ENCODE measurements around the gene COX5B. TPM values are rescaled to one million over a fixed set of nuclear protein-coding genes. Genes with fewer than 3 reads are reported as not detected.
"Not testable (repeated sequence)": the region's sequence is repeated elsewhere in the genome, so short reads cannot be mapped to it uniquely, and the experiment has no call there.

COX5B gene
- total RNA-seq, 2 experiments from 2014 or later, result 171 to 237 TPM

- POLR2A ChIA-PET; CTCF ChIA-PET (ENCODE audit: unreplicated experiment); DNase-seq (ENCODE audit: low spot score): not testable (repeated sequence)
These were observed 22.9 kb upstream of the COX5B start for GRCh38 chr2:97622976-97623375.

GRCh38 chr2:97625354-97626048 lies 20.4 kb upstream of the COX5B start:
- POLR2A ChIA-PET; intact Hi-C loops (cut with micrococcal nuclease; ENCODE audit: unreplicated experiment); H3K4me1 ChIP-seq (ENCODE audit: insufficient read depth, low read length, poor library complexity, severe bottlenecking); H3K27ac ChIP-seq (ENCODE audit: low read depth, low read length, poor library complexity, severe bottlenecking); H3K4me3 ChIP-seq (ENCODE audit: low read depth, low read length, poor library complexity, severe bottlenecking); H2AFZ ChIP-seq (ENCODE audit: low read length); CTCF ChIA-PET (ENCODE audit: unreplicated experiment); BruUV-seq (replicated peaks); H3K4me2 ChIP-seq (ENCODE audit: low read length); H3K9me3 ChIP-seq (ENCODE audit: low read length); H3K9me2 ChIP-seq (ENCODE audit: insufficient read depth, low read length); H3K36me3 ChIP-seq (ENCODE audit: insufficient read depth, low read length); DNase-seq (ENCODE audit: low spot score); H4K20me1 ChIP-seq (ENCODE audit: insufficient read depth, low read length); H3K79me2 ChIP-seq (ENCODE audit: insufficient read depth, low read depth, low read length): not testable (repeated sequence)

More at GRCh38 chr2:97622976-97623375, 22.9 kb upstream of the COX5B start:
- H4K20me1 ChIP-seq (ENCODE audit: insufficient read depth, low read length); H3K9me2 ChIP-seq (ENCODE audit: insufficient read depth, low read length); intact Hi-C loops (cut with micrococcal nuclease; ENCODE audit: unreplicated experiment); BruUV-seq (replicated peaks); H3K4me1 ChIP-seq (ENCODE audit: insufficient read depth, low read length, poor library complexity, severe bottlenecking); H2AFZ ChIP-seq (ENCODE audit: low read length); H3K9me3 ChIP-seq (ENCODE audit: low read length); H3K79me2 ChIP-seq (ENCODE audit: insufficient read depth, low read depth, low read length); H3K4me3 ChIP-seq (ENCODE audit: low read depth, low read length, poor library complexity, severe bottlenecking); H3K27ac ChIP-seq (ENCODE audit: low read depth, low read length, poor library complexity, severe bottlenecking); H3K4me2 ChIP-seq (ENCODE audit: low read length); H3K36me3 ChIP-seq (ENCODE audit: insufficient read depth, low read length): not testable (repeated sequence)

DNA sequence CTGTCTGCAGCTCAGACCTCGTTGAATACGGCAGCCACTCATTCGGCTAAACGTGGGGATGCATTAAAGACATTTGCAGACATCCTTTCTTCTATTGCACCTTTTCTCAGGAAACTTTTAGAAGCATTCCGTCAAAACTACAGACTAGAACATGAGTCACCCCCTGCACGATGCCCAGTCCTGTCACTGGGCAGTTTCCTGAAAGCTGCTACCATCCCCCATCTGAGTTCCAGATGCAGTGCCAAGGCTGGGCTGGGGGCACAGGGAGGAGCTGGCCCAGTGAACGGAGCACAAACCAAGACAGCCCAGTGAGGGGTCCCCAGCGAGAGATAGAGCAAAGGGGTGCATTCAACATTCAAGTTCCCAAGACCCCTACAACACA lies 19.8 kb upstream of the COX5B start:
- POLR2A ChIA-PET; H3K27ac ChIP-seq (ENCODE audit: low read depth, low read length, poor library complexity, severe bottlenecking); H3K9me3 ChIP-seq (ENCODE audit: low read length); H3K4me3 ChIP-seq (ENCODE audit: low read depth, low read length, poor library complexity, severe bottlenecking); BruUV-seq (replicated peaks); H3K9me2 ChIP-seq (ENCODE audit: insufficient read depth, low read length); intact Hi-C loops (cut with micrococcal nuclease; ENCODE audit: unreplicated experiment); DNase-seq (ENCODE audit: low spot score); H3K4me2 ChIP-seq (ENCODE audit: low read length); H3K4me1 ChIP-seq (ENCODE audit: insufficient read depth, low read length, poor library complexity, severe bottlenecking); H4K20me1 ChIP-seq (ENCODE audit: insufficient read depth, low read length); CTCF ChIA-PET (ENCODE audit: unreplicated experiment); H3K79me2 ChIP-seq (ENCODE audit: insufficient read depth, low read depth, low read length); H3K36me3 ChIP-seq (ENCODE audit: insufficient read depth, low read length); H2AFZ ChIP-seq (ENCODE audit: low read length): not testable (repeated sequence)

DNA sequence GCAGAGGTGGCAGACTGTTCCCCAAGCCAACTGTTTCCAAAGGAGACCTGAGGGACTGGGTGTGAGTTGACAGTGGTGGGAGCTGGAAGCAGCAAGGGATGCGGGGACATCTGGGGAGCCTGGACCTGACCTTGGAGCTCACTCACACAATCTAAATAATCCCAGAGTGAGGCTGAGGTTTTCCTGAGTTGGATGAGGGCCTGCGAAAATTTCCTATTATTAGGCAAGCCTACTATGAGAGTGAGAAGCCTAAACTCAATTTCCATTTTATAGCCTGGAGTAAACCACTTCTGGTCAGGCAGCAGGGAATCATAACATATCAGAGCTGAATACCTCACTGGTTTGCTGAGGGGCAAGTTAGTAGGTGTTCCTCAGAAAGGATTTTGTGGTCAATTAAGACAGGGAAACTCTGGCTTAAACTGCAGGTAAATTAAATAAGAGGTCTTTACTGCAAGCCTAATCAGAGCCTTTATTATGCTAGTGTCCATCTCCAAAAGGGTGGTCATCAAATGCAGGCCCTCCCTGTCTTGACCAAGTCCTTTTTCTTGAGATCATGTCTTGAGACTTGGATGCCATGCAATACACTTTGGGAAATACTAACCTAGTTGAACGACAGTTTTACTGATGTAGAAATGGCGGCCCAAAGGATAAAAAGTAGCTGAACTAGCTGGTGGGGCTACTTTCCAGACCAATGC lies 1.7 kb upstream of the COX5B start:
- Histone ChIP-seq H3K36me3 (ENCODE audit: insufficient read depth, low read length) (peaks cover 24% of the 10 kb centered on the region), H3K9me3 (ENCODE audit: low read length) (no peaks in the 10 kb centered on the region), H3K4me3 (ENCODE audit: low read depth, low read length, poor library complexity, severe bottlenecking) (no peak overlapping the region), H3K27ac (ENCODE audit: low read depth, low read length, poor library complexity, severe bottlenecking) (no peak overlapping the region), H2AFZ (ENCODE audit: low read length) (no peak overlapping the region), H3K9me2 (ENCODE audit: insufficient read depth, low read length) (no peaks in the 10 kb centered on the region), H4K20me1 (ENCODE audit: insufficient read depth, low read length) (no peaks in the 10 kb centered on the region), H3K4me1 (ENCODE audit: insufficient read depth, low read length, poor library complexity, severe bottlenecking) (peaks cover 20% of the 10 kb centered on the region), H3K4me2 (ENCODE audit: low read length) (no peak overlapping the region), H3K79me2 (ENCODE audit: insufficient read depth, low read depth, low read length) (peaks cover 16% of the 10 kb centered on the region)
- ChIA-PET CTCF (ENCODE audit: unreplicated experiment) (no interaction called here), POLR2A (interaction anchor here (1.5 kb wide), 1 partner anchor 20 kb away, joined by 6 read pairs; no protein-coding TSS in a partner anchor)
- TF ChIP-seq EZH2phosphoT487 (IDR thresholded peaks at IDR 0.05; ENCODE audit: borderline replicate concordance, low read depth, low read length), result no peak
- no peak for TF ChIP-seq CTCF (conservative IDR thresholded peaks at IDR 0.05; ENCODE audit: low read length)
- DNase-seq (ENCODE audit: low spot score), result no peak
- intact Hi-C loops (cut with micrococcal nuclease; ENCODE audit: unreplicated experiment), result no loop called here
- no TSS peak for BruUV-seq (replicated peaks)

Data from OCI-LY7 (cell line).